ENCODE measurements around the gene WAPL.

DNA sequence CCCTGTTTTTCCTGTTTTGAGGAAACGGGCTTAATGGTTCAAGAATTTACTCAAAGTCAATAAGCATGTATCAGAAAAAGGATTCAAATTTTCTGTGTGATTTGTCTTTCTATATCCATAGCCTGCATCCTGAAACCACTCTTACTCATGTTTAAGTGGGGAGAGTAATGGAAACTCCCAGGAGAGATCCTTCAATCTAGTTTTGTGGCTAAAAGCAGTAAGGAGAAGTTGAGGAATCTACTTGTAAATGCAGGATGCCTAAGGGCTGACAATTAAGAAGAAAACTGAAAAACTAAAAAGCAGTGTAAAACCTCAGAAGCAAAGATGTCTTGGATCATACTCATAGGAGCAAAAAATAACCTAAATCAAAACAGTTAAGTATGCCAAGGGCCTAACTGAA is 86.9 kb downstream of the WAPL start:
- TF ChIP-seq, protein P1, sequence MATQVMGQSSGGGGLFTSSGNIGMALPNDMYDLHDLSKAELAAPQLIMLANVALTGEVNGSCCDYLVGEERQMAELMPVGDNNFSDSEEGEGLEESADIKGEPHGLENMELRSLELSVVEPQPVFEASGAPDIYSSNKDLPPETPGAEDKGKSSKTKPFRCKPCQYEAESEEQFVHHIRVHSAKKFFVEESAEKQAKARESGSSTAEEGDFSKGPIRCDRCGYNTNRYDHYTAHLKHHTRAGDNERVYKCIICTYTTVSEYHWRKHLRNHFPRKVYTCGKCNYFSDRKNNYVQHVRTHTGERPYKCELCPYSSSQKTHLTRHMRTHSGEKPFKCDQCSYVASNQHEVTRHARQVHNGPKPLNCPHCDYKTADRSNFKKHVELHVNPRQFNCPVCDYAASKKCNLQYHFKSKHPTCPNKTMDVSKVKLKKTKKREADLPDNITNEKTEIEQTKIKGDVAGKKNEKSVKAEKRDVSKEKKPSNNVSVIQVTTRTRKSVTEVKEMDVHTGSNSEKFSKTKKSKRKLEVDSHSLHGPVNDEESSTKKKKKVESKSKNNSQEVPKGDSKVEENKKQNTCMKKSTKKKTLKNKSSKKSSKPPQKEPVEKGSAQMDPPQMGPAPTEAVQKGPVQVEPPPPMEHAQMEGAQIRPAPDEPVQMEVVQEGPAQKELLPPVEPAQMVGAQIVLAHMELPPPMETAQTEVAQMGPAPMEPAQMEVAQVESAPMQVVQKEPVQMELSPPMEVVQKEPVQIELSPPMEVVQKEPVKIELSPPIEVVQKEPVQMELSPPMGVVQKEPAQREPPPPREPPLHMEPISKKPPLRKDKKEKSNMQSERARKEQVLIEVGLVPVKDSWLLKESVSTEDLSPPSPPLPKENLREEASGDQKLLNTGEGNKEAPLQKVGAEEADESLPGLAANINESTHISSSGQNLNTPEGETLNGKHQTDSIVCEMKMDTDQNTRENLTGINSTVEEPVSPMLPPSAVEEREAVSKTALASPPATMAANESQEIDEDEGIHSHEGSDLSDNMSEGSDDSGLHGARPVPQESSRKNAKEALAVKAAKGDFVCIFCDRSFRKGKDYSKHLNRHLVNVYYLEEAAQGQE (IDR thresholded peaks at IDR 0.05; ENCODE audit: low read depth) = no peak
- TF ChIP-seq EGR1 (IDR thresholded peaks at IDR 0.05) (no peak), TCF12 (IDR thresholded peaks at IDR 0.05; ENCODE audit: low read depth) (no peak), CEBPB (IDR thresholded peaks at IDR 0.05) (no peak), CREB1 (IDR thresholded peaks at IDR 0.05; ENCODE audit: low read depth) (no peak), RAD21 (IDR thresholded peaks at IDR 0.05; ENCODE audit: low read depth) (no peak), FOXM1 (IDR thresholded peaks at IDR 0.05; ENCODE audit: borderline replicate concordance, low read depth) (no peak), TEAD4 (IDR thresholded peaks at IDR 0.05) (no peak)
- TF ChIP-seq, protein P2, sequence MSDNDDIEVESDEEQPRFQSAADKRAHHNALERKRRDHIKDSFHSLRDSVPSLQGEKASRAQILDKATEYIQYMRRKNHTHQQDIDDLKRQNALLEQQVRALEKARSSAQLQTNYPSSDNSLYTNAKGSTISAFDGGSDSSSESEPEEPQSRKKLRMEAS (IDR thresholded peaks at IDR 0.05) = no peak

Data from Ishikawa (cell line).